ENCODE measurements around the gene SMARCE1. TPM values are rescaled to one million over a fixed set of nuclear protein-coding genes. Genes with fewer than 3 reads are reported as not detected.

SMARCE1 gene
- total RNA-seq, 1 donor from 2014 or later, result 195 TPM

DNA sequence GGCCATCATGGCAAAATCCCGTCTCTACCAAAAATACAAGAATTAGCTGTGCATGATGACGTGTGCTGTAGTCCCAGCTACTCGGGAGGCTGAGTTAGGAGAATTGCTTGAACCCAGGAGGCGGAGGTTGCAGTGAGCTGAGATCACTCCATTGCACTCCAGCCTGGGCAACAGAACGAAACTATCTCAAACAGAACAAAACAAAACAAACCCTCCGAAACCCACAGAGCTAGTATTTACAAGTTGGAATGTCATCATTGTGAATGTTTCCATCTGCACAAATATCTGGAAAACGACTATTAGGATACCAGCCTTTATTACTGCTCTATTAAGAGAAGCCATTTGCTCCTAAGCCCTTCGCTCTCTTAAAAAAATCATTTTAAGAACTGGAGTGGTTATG is 26.0 kb downstream of the SMARCE1 start:
- Mint-ChIP-seq H3K4me3 (ENCODE audit: low read depth) (no peak overlapping the region), H3K36me3 (ENCODE audit: insufficient read depth) (no peaks in the 10 kb centered on the region), H3K4me1 (ENCODE audit: low read depth) (peaks cover 4% of the 10 kb centered on the region), H3K27me3 (peaks cover 15% of the 10 kb centered on the region), H3K27ac (no peak overlapping the region), H3K9me3 (ENCODE audit: low read depth) (no peaks in the 10 kb centered on the region)
- DNase-seq (ENCODE audit: low spot score, unreplicated experiment), result no peak
- TF ChIP-seq, protein P1, sequence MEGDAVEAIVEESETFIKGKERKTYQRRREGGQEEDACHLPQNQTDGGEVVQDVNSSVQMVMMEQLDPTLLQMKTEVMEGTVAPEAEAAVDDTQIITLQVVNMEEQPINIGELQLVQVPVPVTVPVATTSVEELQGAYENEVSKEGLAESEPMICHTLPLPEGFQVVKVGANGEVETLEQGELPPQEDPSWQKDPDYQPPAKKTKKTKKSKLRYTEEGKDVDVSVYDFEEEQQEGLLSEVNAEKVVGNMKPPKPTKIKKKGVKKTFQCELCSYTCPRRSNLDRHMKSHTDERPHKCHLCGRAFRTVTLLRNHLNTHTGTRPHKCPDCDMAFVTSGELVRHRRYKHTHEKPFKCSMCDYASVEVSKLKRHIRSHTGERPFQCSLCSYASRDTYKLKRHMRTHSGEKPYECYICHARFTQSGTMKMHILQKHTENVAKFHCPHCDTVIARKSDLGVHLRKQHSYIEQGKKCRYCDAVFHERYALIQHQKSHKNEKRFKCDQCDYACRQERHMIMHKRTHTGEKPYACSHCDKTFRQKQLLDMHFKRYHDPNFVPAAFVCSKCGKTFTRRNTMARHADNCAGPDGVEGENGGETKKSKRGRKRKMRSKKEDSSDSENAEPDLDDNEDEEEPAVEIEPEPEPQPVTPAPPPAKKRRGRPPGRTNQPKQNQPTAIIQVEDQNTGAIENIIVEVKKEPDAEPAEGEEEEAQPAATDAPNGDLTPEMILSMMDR (IDR thresholded peaks at IDR 0.05; ENCODE audit: unreplicated experiment), result no peak

DNA sequence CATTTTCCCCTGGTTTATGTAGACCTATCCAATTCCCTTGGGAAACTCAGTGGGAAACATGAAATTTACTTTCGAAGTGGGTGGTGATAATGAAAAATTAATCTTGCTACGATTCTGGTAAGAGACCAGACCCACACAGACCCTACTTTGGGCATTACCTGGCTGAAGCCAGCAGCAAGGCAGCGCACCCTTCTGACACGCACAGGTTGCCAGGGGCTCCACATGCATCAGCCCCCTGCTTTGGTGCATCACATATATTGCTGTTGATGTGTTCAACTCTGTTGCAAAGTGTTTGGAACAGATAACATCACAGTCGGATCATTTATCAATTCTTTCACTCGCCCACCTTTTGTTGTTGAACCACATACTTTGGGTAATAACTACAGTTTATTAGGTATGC is 26.6 kb downstream of the SMARCE1 start:
- no peak for DNase-seq (ENCODE audit: low spot score, unreplicated experiment)
- Mint-ChIP-seq H3K27me3 (peaks cover 20% of the 10 kb centered on the region), H3K4me1 (ENCODE audit: low read depth) (peaks cover 4% of the 10 kb centered on the region), H3K27ac (no peak overlapping the region), H3K4me3 (ENCODE audit: low read depth) (no peak overlapping the region), H3K36me3 (ENCODE audit: insufficient read depth) (no peaks in the 10 kb centered on the region), H3K9me3 (ENCODE audit: low read depth) (no peaks in the 10 kb centered on the region)
- TF ChIP-seq, protein P1 (IDR thresholded peaks at IDR 0.05; ENCODE audit: unreplicated experiment), result no peak

DNA sequence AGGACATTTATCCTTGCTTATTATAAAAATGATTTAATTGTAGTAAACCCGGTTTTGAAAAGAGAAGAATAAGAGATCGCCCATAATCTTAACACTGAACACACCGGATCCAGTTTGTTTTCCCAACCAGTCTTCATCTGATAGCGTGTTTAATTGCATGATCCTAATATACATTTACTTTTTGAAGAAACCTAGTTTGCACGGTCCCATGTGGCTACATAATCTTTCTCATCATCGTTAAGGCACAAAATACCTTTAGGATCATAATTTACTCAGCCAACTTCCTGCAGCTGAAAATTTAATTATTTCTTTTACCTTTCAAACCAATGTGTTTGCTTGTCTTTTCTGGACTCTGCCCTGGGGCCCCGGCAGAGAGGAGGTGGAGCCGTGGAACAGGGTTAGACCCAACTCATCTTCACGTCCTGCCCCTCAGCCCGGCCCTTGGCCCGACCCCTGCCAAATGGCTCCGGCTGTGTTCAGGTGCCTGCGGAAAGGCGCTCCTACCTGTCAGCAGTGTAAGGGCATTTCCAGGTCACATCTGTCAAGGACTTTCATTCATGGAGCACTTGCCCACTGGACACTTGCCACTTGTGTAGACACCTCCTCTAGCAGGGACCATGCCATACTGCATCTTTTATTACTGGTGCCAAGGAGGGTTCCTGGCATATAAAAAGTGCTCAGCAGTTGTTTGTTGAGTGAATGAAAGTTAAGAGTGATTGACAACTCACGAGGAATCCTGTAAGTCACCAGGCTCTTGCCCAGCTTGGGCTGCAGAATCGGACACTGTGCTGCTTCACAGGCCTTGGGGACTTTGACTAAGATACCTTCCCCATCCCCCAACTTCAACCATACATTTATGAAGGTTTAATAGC is 28.6 kb downstream of the SMARCE1 start:
- H3K4me3 Mint-ChIP-seq (ENCODE audit: low read depth), result no peak overlapping the region
- no peak overlapping the region for H3K27ac Mint-ChIP-seq
- H3K36me3 Mint-ChIP-seq (ENCODE audit: insufficient read depth), result no peaks in the 10 kb centered on the region
- H3K27me3 Mint-ChIP-seq, result peaks cover 25% of the 10 kb centered on the region
- H3K9me3 Mint-ChIP-seq (ENCODE audit: low read depth), result no peaks in the 10 kb centered on the region
- DNase-seq (ENCODE audit: low spot score, unreplicated experiment), result no peak
- TF ChIP-seq, protein P1 (IDR thresholded peaks at IDR 0.05; ENCODE audit: unreplicated experiment), result no peak
- peaks cover 6% of the 10 kb centered on the region for H3K4me1 Mint-ChIP-seq (ENCODE audit: low read depth)

DNA sequence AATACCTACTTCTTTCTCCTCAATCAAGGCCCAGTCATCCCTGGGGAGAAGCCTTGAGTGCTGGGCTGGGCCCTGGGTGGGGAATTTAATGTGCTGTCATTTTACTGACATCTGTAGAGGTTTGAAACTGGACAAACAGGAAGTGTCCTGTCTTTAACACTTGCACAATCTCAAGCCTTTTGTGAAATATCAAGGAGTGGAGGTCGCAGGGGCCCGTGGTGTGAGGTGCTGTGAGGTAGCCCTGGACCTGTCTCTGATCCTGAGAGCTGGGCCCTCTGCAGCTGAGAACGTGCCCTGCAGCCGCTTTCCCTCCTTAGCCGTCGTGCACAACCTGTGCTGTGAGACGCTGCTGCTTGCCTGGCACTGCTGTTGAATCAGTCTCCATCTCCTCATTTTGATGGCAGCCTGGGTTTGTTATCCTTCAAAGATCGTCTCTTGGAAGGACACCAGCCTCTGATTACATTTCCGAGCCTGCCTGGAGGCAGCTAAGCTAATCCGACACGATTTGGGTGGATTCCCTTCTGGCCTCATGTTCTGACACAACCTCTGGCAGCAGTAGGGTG is 29.9 kb downstream of the SMARCE1 start:
- Mint-ChIP-seq H3K4me1 (ENCODE audit: low read depth) (peaks cover 6% of the 10 kb centered on the region), H3K9me3 (ENCODE audit: low read depth) (no peaks in the 10 kb centered on the region), H3K4me3 (ENCODE audit: low read depth) (no peak overlapping the region), H3K36me3 (ENCODE audit: insufficient read depth) (no peaks in the 10 kb centered on the region), H3K27ac (no peak overlapping the region), H3K27me3 (peaks cover 29% of the 10 kb centered on the region)
- TF ChIP-seq, protein P1 (IDR thresholded peaks at IDR 0.05; ENCODE audit: unreplicated experiment), result no peak
- DNase-seq (ENCODE audit: low spot score, unreplicated experiment), result no peak

DNA sequence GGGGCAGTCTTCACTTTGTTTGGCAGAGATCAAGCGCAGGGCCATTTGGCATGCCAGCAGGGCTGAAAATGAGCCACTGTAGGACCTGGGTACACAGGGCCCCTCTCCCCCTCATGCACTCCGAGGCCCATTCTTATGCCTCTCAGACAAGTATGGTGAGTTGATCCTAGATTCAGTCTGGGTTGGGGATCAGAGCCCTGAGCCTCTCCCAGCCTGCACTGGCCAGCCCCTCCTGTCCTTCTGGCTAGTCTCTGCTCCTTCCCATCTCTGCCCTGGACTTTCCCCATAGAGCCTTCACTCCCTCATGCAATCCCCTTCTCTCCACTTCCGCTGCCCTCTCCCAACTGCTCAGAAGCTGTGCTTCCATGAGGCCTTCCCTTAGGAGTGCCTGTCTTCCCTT is 31.0 kb downstream of the SMARCE1 start:
- peaks cover 6% of the 10 kb centered on the region for H3K4me1 Mint-ChIP-seq (ENCODE audit: low read depth)
- TF ChIP-seq, protein P1 (IDR thresholded peaks at IDR 0.05; ENCODE audit: unreplicated experiment), result no peak
- H3K9me3 Mint-ChIP-seq (ENCODE audit: low read depth), result no peaks in the 10 kb centered on the region
- no peak overlapping the region for H3K27ac Mint-ChIP-seq
- DNase-seq (ENCODE audit: low spot score, unreplicated experiment), result no peak
- H3K27me3 Mint-ChIP-seq, result peaks cover 31% of the 10 kb centered on the region
- no peaks in the 10 kb centered on the region for H3K36me3 Mint-ChIP-seq (ENCODE audit: insufficient read depth)
- H3K4me3 Mint-ChIP-seq (ENCODE audit: low read depth), result no peak overlapping the region
